GM13976 (cell line): ENCODE measurements around the gene IZUMO4.

Experiments
- DNase-seq: peaks from one replicate; pipeline ENCODE4 v3.0.0; 2012; ENCODE audit warnings: low spot score
- in situ Hi-C: fragments of 300-500 bp; cut with MboI; formaldehyde crosslinking; loops from one replicate; pipeline ENCODE4 v1.12.0; 2022; ENCODE audit warnings: low sequenced_read_pairs, mixed read lengths, inconsistent platforms; ENCODE audit not compliant: unreplicated experiment
- TF ChIP-seq, protein P1 (sequence below): IDR thresholded peaks from 2 replicates; pipeline ENCODE4 v1.5.1; 2012; ENCODE audit warnings: borderline replicate concordance, mild to moderate bottlenecking; ENCODE audit not compliant: insufficient read depth; ENCODE audit errors: extremely low read depth, missing control alignments, control extremely low read depth

The IZUMO4 gene

GRCh38 chr19:2059422-2060201 is 37.1 kb upstream of the IZUMO4 start:
- no peak for DNase-seq
- TF ChIP-seq, protein P1, sequence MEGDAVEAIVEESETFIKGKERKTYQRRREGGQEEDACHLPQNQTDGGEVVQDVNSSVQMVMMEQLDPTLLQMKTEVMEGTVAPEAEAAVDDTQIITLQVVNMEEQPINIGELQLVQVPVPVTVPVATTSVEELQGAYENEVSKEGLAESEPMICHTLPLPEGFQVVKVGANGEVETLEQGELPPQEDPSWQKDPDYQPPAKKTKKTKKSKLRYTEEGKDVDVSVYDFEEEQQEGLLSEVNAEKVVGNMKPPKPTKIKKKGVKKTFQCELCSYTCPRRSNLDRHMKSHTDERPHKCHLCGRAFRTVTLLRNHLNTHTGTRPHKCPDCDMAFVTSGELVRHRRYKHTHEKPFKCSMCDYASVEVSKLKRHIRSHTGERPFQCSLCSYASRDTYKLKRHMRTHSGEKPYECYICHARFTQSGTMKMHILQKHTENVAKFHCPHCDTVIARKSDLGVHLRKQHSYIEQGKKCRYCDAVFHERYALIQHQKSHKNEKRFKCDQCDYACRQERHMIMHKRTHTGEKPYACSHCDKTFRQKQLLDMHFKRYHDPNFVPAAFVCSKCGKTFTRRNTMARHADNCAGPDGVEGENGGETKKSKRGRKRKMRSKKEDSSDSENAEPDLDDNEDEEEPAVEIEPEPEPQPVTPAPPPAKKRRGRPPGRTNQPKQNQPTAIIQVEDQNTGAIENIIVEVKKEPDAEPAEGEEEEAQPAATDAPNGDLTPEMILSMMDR = no peak
- in situ Hi-C loops = no loop called here

DNA sequence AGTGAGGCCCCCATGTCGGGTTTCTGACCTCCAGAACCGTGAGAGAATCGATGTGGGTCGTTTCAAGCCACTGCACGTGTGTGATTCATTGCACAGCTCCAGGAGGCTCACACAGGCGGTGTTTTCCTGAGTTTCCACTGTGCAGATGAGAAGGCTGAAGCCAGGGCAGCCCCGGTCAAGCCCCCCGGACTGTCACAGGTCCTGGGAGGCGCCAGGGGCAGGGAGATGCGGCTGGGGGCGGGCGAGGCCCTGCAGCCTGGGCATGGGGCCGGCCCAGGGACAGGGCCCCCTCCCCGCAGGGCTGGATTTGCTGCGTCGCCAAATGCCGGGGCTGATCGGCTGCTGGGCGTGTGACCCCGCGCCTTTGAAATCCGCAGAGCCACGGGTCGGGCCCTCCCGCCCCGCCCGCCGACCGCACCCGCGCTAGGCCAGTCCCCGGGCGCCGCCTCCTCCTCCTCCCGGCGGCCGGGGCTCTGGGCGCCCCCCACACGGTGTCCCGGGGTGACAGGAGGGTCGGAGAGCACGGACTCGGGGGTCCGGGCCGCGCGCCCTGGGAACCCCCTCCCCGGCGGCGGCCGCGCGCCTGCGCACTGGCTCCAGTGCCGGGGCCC is 35.7 kb upstream of the IZUMO4 start:
- in situ Hi-C loops = no loop called here
- DNase-seq = no peak
- TF ChIP-seq, protein P1 = no peak

DNA sequence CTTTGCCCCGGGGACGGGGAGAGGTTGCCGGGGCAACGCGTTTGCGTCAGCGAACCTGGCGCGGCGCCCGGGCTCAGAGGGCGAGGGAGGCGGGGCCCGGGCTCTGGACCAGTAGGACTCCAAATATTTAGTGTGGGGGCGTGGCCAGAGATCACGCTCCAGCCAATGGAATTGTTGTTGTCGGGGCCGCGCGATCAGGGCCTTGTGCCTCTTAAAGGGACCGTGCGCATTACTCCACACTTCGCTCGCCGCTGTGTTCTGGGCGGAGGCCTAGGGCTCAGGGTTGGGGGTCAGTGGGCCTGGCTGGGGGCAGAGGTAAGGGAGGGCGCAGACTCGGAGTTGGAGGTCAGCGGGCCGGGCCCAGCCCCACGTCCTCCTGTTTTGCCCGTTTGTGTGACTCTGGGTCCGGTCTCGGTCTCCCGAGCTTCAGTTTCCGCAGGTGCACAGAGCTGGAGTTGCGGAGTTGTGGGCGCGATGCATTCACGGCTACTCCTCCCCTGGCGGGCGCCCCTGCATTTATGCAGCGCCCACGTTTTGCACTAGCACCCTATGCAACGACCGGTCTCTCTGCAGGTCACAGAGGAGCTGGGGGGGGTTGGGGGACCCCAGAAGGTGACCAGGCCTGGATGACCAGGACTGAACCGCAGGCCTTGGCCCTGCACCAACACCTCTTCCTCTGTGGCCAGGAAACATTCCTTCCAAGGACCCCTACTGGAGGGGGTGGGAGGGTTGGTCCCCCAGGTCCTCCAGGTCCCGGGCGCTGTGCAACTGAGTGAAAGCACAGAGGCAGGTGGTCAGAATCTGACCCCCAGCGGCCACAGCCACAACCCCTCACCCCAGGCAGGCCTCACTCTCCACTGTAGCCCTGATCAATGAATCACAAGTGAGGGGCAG is 35.0 kb upstream of the IZUMO4 start:
- in situ Hi-C loops = no loop called here
- TF ChIP-seq, protein P1 = no peak
- DNase-seq = peak; percentile 99

DNA sequence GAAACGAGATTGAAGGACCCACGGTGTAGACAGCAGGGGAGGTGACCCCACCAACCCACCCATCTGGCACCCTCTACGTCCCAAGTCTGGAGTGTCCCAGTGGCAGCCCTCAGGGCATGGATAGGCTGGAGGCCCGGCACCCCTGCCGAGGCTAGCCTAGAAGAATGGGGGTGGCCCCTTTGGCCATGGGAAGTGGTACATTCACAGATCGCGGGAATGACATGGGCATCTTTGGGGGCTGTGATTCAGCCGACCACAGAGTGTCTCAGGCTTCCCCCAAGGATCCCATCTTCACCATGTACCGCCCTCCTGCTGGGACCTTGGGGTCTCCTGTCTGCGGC is 34.4 kb upstream of the IZUMO4 start:
- TF ChIP-seq, protein P1 = no peak
- DNase-seq = no peak
- in situ Hi-C loops = no loop called here

DNA sequence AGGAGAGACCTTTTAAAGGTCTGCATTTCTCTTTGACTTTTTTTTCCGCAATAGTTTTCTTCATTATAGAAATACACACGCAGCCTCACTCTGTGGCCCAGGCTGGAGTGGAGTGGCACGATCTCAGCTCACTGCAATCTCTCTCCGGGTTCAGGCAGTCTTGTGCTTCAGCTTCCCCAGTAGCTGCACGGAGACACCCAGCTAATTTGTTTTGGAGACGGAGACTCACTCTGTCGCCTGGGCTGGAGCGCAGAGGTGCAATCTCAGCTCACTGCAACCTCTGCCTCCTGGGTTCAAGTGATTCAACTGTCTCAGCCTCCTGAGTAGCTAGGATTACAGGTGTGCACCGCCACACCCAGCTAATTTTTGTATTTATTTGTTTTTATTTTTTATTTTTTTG is 33.9 kb upstream of the IZUMO4 start:
- TF ChIP-seq, protein P1 = no peak
- in situ Hi-C loops = no loop called here
- no peak for DNase-seq

GRCh38 chr19:2063824-2064223 is 32.9 kb upstream of the IZUMO4 start:
- TF ChIP-seq, protein P1 = no peak
- DNase-seq = no peak
- in situ Hi-C loops = no loop called here
